ENCODE measurements around the gene PAK6. TPM values are rescaled to one million over a fixed set of nuclear protein-coding genes. Genes with fewer than 3 reads are reported as not detected.

The PAK6 gene
- polyA plus RNA-seq, 1 donor from 2014 or later = 32.4 TPM

DNA sequence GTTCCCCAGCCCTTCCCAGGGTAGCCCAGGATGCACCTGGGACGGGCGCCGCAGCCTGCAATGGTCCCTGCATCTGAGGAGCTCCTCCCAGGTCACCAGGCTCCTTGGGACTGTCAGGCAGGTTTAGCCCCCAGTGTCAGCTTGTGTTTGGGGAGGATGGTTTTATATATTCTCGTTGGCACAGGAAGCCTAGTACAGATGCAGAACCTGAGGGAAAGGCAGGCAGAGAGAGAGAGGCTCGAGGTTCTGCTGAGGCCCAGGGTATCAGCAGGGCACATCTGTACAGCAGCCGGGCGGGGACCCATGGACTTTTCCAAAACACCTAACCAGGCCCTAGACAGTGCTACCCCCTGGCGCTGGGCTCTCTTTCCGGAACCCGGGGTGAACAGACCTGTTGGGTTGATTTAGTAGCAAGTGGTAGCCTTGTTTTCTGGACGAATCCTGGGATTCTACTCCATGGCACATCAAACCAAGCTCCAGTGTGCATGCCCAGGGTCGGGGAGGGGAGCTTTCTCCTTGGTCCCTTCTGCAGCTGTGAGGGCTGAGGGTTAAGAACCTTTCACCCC is 8.6 kb downstream of the PAK6 start:
- H3K27ac ChIP-seq (ENCODE audit: low read length) = no peak overlapping the region
- H4K20me1 ChIP-seq (ENCODE audit: insufficient read depth) = no peaks in the 10 kb centered on the region
- no peaks in the 10 kb centered on the region for H3K9me3 ChIP-seq (ENCODE audit: low read length)
- no peak overlapping the region for H3K9ac ChIP-seq (ENCODE audit: low read length)
- H2AFZ ChIP-seq (ENCODE audit: low read depth, low read length) = no peak overlapping the region
- H3K36me3 ChIP-seq (ENCODE audit: insufficient read depth, low read length) = no peaks in the 10 kb centered on the region
- H3K4me2 ChIP-seq (ENCODE audit: low read length) = no peak overlapping the region
- no peak overlapping the region for H3K4me3 ChIP-seq (ENCODE audit: low read length)
- no peaks in the 10 kb centered on the region for H3F3A ChIP-seq (ENCODE audit: insufficient read depth, low read length, poor library complexity, severe bottlenecking)
- no peaks in the 10 kb centered on the region for H3K79me2 ChIP-seq (replicated peaks; ENCODE audit: insufficient read depth, low read length)
- TF ChIP-seq POLR2AphosphoS5 (IDR thresholded peaks at IDR 0.05) = no peak
- TF ChIP-seq RAD21 (conservative IDR thresholded peaks at IDR 0.05) = no peak
- TF ChIP-seq EZH2 (IDR thresholded peaks at IDR 0.05; ENCODE audit: borderline replicate concordance, insufficient read depth, low read length, poor library complexity, severe bottlenecking) = no peak
- no peak for TF ChIP-seq TAF1 (IDR thresholded peaks at IDR 0.05; ENCODE audit: low read depth)
- TF ChIP-seq MXI1 (conservative IDR thresholded peaks at IDR 0.05; ENCODE audit: poor library complexity, severe bottlenecking) = no peak
- TF ChIP-seq EP300 (conservative IDR thresholded peaks at IDR 0.05; ENCODE audit: poor library complexity, severe bottlenecking) = no peak
- TF ChIP-seq, protein P1, sequence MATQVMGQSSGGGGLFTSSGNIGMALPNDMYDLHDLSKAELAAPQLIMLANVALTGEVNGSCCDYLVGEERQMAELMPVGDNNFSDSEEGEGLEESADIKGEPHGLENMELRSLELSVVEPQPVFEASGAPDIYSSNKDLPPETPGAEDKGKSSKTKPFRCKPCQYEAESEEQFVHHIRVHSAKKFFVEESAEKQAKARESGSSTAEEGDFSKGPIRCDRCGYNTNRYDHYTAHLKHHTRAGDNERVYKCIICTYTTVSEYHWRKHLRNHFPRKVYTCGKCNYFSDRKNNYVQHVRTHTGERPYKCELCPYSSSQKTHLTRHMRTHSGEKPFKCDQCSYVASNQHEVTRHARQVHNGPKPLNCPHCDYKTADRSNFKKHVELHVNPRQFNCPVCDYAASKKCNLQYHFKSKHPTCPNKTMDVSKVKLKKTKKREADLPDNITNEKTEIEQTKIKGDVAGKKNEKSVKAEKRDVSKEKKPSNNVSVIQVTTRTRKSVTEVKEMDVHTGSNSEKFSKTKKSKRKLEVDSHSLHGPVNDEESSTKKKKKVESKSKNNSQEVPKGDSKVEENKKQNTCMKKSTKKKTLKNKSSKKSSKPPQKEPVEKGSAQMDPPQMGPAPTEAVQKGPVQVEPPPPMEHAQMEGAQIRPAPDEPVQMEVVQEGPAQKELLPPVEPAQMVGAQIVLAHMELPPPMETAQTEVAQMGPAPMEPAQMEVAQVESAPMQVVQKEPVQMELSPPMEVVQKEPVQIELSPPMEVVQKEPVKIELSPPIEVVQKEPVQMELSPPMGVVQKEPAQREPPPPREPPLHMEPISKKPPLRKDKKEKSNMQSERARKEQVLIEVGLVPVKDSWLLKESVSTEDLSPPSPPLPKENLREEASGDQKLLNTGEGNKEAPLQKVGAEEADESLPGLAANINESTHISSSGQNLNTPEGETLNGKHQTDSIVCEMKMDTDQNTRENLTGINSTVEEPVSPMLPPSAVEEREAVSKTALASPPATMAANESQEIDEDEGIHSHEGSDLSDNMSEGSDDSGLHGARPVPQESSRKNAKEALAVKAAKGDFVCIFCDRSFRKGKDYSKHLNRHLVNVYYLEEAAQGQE (IDR thresholded peaks at IDR 0.05; ENCODE audit: borderline replicate concordance) = no peak
- TF ChIP-seq SMC3 (conservative IDR thresholded peaks at IDR 0.05; ENCODE audit: poor library complexity) = no peak
- H3K9me2 ChIP-seq (ENCODE audit: insufficient read depth, low read length) = no peaks in the 10 kb centered on the region
- H3K27me3 ChIP-seq (ENCODE audit: insufficient read depth, low read depth, low read length) = peaks cover 24% of the 10 kb centered on the region

DNA sequence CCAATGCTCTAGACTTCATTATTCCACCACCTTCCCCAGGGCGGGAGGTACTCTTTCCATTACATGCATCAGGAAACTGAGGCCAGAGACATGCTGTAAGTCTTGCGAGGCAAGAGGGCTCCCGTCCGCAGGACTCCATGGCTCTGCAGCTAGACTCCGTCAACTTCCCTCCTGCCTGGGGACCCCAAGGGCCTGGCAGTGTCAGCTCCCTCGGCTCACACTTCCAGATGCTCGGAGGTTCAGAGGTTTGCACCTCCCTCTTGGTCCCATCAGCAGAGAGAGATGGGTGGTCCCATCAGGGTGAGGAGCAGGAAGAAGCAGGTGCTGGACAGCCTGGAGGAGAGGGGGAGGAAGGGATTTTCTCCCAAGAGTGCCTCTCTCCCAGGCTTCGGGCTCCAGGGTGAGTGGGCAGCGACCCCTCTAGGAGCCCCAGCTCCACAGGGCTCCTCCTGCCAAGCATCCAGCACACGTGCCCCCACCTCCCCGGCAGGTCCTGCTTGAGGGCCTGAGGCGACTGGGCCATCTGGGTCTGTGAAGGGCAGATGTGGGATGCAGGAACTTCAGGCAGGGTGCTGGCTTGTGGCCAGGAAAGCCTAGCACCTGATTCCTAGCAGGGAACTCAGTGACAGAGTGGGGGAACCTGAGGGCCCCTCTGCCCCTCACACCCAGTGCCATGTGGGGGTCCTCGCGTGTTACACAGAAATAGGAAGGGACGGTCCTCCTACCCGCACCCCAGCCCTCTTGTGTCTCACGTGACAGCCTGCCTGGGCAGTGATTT is 9.3 kb downstream of the PAK6 start:
- Histone ChIP-seq H4K20me1 (ENCODE audit: insufficient read depth) (no peaks in the 10 kb centered on the region), H3K79me2 (replicated peaks; ENCODE audit: insufficient read depth, low read length) (no peaks in the 10 kb centered on the region), H3K9ac (ENCODE audit: low read length) (no peak overlapping the region), H3K9me3 (ENCODE audit: low read length) (no peaks in the 10 kb centered on the region), H3K27me3 (ENCODE audit: insufficient read depth, low read depth, low read length) (peaks cover 31% of the 10 kb centered on the region), H3K27ac (ENCODE audit: low read length) (no peak overlapping the region), H3K36me3 (ENCODE audit: insufficient read depth, low read length) (no peaks in the 10 kb centered on the region), H3K4me3 (ENCODE audit: low read length) (no peak overlapping the region), H3F3A (ENCODE audit: insufficient read depth, low read length, poor library complexity, severe bottlenecking) (no peaks in the 10 kb centered on the region), H3K4me2 (ENCODE audit: low read length) (no peak overlapping the region), H3K9me2 (ENCODE audit: insufficient read depth, low read length) (no peaks in the 10 kb centered on the region), H2AFZ (ENCODE audit: low read depth, low read length) (no peak overlapping the region)
- TF ChIP-seq, protein P2, sequence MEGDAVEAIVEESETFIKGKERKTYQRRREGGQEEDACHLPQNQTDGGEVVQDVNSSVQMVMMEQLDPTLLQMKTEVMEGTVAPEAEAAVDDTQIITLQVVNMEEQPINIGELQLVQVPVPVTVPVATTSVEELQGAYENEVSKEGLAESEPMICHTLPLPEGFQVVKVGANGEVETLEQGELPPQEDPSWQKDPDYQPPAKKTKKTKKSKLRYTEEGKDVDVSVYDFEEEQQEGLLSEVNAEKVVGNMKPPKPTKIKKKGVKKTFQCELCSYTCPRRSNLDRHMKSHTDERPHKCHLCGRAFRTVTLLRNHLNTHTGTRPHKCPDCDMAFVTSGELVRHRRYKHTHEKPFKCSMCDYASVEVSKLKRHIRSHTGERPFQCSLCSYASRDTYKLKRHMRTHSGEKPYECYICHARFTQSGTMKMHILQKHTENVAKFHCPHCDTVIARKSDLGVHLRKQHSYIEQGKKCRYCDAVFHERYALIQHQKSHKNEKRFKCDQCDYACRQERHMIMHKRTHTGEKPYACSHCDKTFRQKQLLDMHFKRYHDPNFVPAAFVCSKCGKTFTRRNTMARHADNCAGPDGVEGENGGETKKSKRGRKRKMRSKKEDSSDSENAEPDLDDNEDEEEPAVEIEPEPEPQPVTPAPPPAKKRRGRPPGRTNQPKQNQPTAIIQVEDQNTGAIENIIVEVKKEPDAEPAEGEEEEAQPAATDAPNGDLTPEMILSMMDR (IDR thresholded peaks at IDR 0.05; ENCODE audit: poor library complexity, severe bottlenecking) = no peak
- TF ChIP-seq RAD21 (conservative IDR thresholded peaks at IDR 0.05) (no peak), EP300 (conservative IDR thresholded peaks at IDR 0.05; ENCODE audit: poor library complexity, severe bottlenecking) (no peak), POLR2AphosphoS5 (IDR thresholded peaks at IDR 0.05) (no peak), SMC3 (conservative IDR thresholded peaks at IDR 0.05; ENCODE audit: poor library complexity) (no peak), MXI1 (conservative IDR thresholded peaks at IDR 0.05; ENCODE audit: poor library complexity, severe bottlenecking) (no peak), EZH2 (IDR thresholded peaks at IDR 0.05; ENCODE audit: borderline replicate concordance, insufficient read depth, low read length, poor library complexity, severe bottlenecking) (no peak), TAF1 (IDR thresholded peaks at IDR 0.05; ENCODE audit: low read depth) (no peak)
- TF ChIP-seq, protein P1 (IDR thresholded peaks at IDR 0.05; ENCODE audit: borderline replicate concordance) = no peak

Measured in neural cell (in vitro differentiated cells).